Loucy (cell line): ENCODE measurements around the gene GLYR1.

Experiments used
- H2AFZ ChIP-seq: fragments of 200-600 bp; sonication (generic); 2 replicates; pipeline ENCODE4 v1.6.0; 2016; ENCODE audit warnings: antibody characterized with exemption, mild to moderate bottlenecking, low read length, moderate library complexity
- H3F3A ChIP-seq: fragments of 200-600 bp; 2 replicates; pipeline ENCODE4 v1.6.0; 2016; ENCODE audit warnings: antibody characterized with exemption, low read depth, mild to moderate bottlenecking
- H3K27me3 ChIP-seq: fragments of 200-600 bp; sonication (generic); 2 replicates; pipeline ENCODE4 v1.6.1; 2014; ENCODE audit warnings: low read length, mild to moderate bottlenecking; ENCODE audit not compliant: insufficient read depth, poor library complexity, severe bottlenecking
- H3K36me3 ChIP-seq: fragments of 200-600 bp; sonication (generic); 2 replicates; pipeline ENCODE4 v1.6.1; 2016; ENCODE audit warnings: low read length; ENCODE audit not compliant: insufficient read depth
- H3K4me1 ChIP-seq: fragments of 200-600 bp; sonication (generic); 2 replicates; pipeline ENCODE4 v1.5.1; 2014; ENCODE audit warnings: low read length, mild to moderate bottlenecking; ENCODE audit not compliant: insufficient read depth, poor library complexity, severe bottlenecking
- H3K4me2 ChIP-seq: fragments of 200-600 bp; sonication (generic); 2 replicates; pipeline ENCODE4 v1.6.0; 2014; ENCODE audit warnings: antibody characterized with exemption, low read length, low read depth, mild to moderate bottlenecking; ENCODE audit not compliant: poor library complexity, severe bottlenecking
- H3K4me3 ChIP-seq: fragments of 200-600 bp; sonication (generic); 2 replicates; pipeline ENCODE4 v1.5.1; 2014; ENCODE audit warnings: low read length, mild to moderate bottlenecking, mixed read lengths; ENCODE audit not compliant: poor library complexity, severe bottlenecking
- H3K79me2 ChIP-seq: fragments of 200-600 bp; sonication (generic); 2 replicates; pipeline ENCODE4 v1.6.1; 2014; ENCODE audit warnings: low read length; ENCODE audit not compliant: insufficient read depth
- H3K9ac ChIP-seq: fragments of 200-600 bp; sonication (generic); 2 replicates; pipeline ENCODE4 v1.6.0; 2014; ENCODE audit warnings: mild to moderate bottlenecking, low read depth, low read length, moderate library complexity; ENCODE audit not compliant: poor library complexity, severe bottlenecking
- H3K9me2 ChIP-seq: fragments of 200-600 bp; sonication (generic); replicated peaks from 2 replicates; pipeline ENCODE4 v1.6.1; 2016; ENCODE audit warnings: low read depth, low read length, mixed read lengths
- H3K9me3 ChIP-seq: fragments of 200-600 bp; sonication (generic); 2 replicates; pipeline ENCODE4 v1.6.1; 2014; ENCODE audit warnings: mild to moderate bottlenecking, antibody characterized with exemption, low read length, low read depth; ENCODE audit not compliant: insufficient read depth
- H4K20me1 ChIP-seq: fragments of 200-600 bp; sonication (generic); 2 replicates; pipeline ENCODE4 v1.6.0; 2014; ENCODE audit warnings: antibody characterized with exemption, low read length, mild to moderate bottlenecking; ENCODE audit not compliant: insufficient read depth, poor library complexity, severe bottlenecking
- CTCF ChIP-seq: fragments of 200-600 bp; sonication (generic); conservative IDR thresholded peaks from 2 replicates; pipeline ENCODE4 v1.5.1; 2014; ENCODE audit warnings: mild to moderate bottlenecking, antibody characterized with exemption, low read length
- EZH2phosphoT487 ChIP-seq: fragments of 200-600 bp; IDR thresholded peaks from 2 replicates; pipeline ENCODE4 v1.6.1; 2018; ENCODE audit warnings: antibody characterized with exemption, mild to moderate bottlenecking, moderate library complexity, borderline replicate concordance

GLYR1 gene

GRCh38 chr16:4866586-4866985 is 19.5 kb upstream of the GLYR1 start:
- no peak overlapping the region for H3K4me3 ChIP-seq

GRCh38 chr16:4865231-4865860 is 18.3 kb upstream of the GLYR1 start:
- Histone ChIP-seq H3K27me3 (no peaks in the 10 kb centered on the region), H3K4me2 (no peak overlapping the region), H3K79me2 (peaks cover 19% of the 10 kb centered on the region; the same call in 1 of the 2 replicates), H3K9me3 (no peaks in the 10 kb centered on the region), H3K4me1 (no peaks in the 10 kb centered on the region), H3K4me3 (no peak overlapping the region), H3K36me3 (peaks cover 26% of the 10 kb centered on the region; the same call in 1 of the 2 replicates), H3K9ac (no peak overlapping the region), H3F3A (no peaks in the 10 kb centered on the region), H2AFZ (no peak overlapping the region), H3K9me2 (no peaks in the 10 kb centered on the region), H4K20me1 (peaks cover 7% of the 10 kb centered on the region)
- TF ChIP-seq EZH2phosphoT487 (no peak), CTCF (no peak)

More at GRCh38 chr16:4866586-4866985, 19.5 kb upstream of the GLYR1 start:
- H3K36me3 ChIP-seq, result peaks cover 25% of the 10 kb centered on the region; the same call in 1 of the 2 replicates
- H3K79me2 ChIP-seq, result peaks cover 19% of the 10 kb centered on the region; the same call in 1 of the 2 replicates
- H3K9me3 ChIP-seq, result no peaks in the 10 kb centered on the region
- no peak overlapping the region for H2AFZ ChIP-seq
- H3K9me2 ChIP-seq, result no peaks in the 10 kb centered on the region
- no peak overlapping the region for H3K9ac ChIP-seq
- H3F3A ChIP-seq, result no peaks in the 10 kb centered on the region
- TF ChIP-seq EZH2phosphoT487, result no peak
- TF ChIP-seq CTCF, result no peak
- H3K27me3 ChIP-seq, result no peaks in the 10 kb centered on the region
- H3K4me1 ChIP-seq, result no peaks in the 10 kb centered on the region
- no peak overlapping the region for H3K4me2 ChIP-seq
- peaks cover 7% of the 10 kb centered on the region for H4K20me1 ChIP-seq

GRCh38 chr16:4864728-4865127 is 17.6 kb upstream of the GLYR1 start:
- peaks cover 7% of the 10 kb centered on the region for H4K20me1 ChIP-seq
- H3K36me3 ChIP-seq, result peaks cover 26% of the 10 kb centered on the region; the same call in 1 of the 2 replicates
- no peaks in the 10 kb centered on the region for H3K27me3 ChIP-seq
- no peaks in the 10 kb centered on the region for H3K9me2 ChIP-seq
- no peak overlapping the region for H3K9ac ChIP-seq
- H3K4me1 ChIP-seq, result no peaks in the 10 kb centered on the region
- H3K4me3 ChIP-seq, result no peak overlapping the region
- no peaks in the 10 kb centered on the region for H3F3A ChIP-seq
- TF ChIP-seq EZH2phosphoT487 (no peak), CTCF (no peak)
- no peak overlapping the region for H2AFZ ChIP-seq
- H3K79me2 ChIP-seq, result peaks cover 19% of the 10 kb centered on the region; the same call in 1 of the 2 replicates
- no peaks in the 10 kb centered on the region for H3K9me3 ChIP-seq
- H3K4me2 ChIP-seq, result no peak overlapping the region
